NCI-H2227 (cell line): Measurements from ENCODE around the gene ZFYVE28.

Experiments
- DNase-seq: peaks from one replicate; lab custom pipeline; 2025; ENCODE audit not compliant: unreplicated experiment; lab: John Stamatoyannopoulos, UW

Gene ZFYVE28

GRCh38 chr4:2428496-2429213 is 10.2 kb upstream of the ZFYVE28 start:
- DNase-seq: no peak

DNA sequence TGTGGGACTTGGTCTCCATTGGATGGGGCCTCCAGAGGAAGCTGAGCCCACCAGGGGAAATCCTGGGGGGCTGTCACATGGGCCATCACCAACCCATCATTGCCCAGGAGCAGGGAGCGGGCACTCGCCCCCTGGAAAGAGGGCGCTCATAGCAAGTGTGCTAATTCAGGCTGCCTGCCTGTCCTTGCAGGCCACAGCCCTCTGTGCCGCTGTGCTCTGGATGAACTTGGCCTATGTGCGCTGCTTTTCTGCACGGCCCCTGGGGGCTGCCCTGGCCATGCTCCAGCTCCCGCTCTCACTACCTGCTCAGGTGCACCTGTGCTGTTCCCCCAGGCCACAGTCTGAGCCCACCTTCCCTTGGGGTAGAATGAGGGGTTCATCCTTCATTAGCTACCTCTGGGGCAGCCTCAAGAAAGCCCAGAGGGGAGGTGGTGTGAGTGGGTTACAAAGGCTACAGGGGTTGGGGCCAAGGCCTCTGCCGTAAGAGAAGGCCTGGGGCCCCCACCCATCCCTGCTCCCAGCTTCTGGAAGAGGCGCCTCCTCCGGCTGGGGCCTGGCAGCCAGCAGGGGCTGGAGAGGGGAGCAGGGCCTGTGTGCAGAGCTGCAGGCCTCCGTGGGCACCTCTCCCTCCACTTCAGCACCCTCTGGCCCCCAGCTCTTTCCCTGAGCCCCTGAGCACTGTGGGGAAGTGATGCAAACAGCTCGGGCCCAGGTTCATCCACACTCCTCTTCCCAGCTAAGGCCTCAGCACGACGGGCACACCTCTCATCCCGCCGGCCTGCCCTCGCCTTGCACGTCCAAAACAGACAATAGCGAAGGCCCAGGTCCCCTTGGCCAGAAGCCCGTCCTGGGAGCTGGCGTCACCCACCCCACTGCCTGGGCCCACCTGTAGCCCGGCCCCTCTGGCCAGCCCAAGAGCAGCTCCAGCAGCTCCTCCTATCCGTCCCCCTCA is 9.2 kb upstream of the ZFYVE28 start:
- no peak for DNase-seq

GRCh38 chr4:2426711-2427275 is 8.3 kb upstream of the ZFYVE28 start:
- no peak for DNase-seq

- no peak for DNase-seq
Measured at GRCh38 chr4:2426069-2426397, 7.6 kb upstream of the ZFYVE28 start.

DNA sequence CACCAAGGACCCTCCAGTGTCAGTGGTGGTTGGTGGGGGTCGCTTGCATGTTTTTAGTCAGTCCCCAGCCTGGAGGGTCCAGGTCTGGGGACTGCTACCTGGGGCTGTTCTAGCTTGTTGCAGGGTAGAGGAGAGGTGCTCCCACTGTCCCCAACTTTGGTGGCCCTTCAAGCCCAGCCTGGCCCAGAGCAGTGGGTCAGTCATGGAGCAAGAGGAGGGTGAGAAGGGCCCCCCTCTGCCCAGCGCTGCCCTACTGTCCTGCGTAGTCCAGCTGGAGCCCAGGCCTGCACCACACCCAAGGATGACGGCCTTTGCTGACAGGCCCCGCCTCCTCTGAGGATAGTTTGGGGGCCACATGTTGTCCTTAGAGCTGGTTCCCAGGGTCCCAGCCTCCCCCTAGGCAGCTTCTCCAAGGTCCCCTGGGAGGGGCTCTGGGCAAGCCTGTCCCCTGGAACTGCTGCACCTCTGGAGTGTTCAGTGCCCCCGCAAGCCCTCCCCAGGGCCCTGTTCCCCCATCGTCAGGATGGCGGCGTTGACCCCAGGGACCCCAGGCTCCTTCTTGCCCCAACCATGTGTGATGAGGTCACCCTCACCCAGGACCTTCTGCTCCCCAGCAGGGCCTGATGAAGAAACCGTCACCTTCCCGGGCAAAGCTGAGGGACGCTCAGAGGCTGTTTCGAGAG is 7.1 kb upstream of the ZFYVE28 start:
- DNase-seq: no peak

- no peak for DNase-seq
Measured at GRCh38 chr4:2424581-2424980, 6.1 kb upstream of the ZFYVE28 start.

DNA sequence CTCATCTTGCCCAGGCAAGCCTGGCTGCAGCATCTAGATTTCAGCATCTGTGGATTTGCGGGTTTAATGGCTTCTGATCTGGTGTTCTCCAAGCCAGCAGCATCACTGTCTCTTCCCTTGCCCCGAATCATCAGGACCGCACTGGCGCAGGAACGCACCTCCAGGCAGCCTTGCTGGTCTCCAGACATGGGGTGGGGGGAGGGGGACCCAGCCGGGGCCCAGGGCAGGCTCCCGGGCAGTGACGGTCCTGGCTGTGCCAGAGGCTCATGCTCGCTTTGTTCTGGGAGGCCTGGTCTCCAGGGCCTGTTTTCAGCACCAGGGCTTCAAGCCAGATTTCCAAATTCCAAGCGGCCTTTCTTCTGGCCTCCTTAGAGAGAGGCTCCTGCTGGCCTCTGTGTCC is 5.2 kb upstream of the ZFYVE28 start:
- no peak for DNase-seq

- DNase-seq: no peak
Measured at GRCh38 chr4:2423066-2423465, 4.6 kb upstream of the ZFYVE28 start.

DNA sequence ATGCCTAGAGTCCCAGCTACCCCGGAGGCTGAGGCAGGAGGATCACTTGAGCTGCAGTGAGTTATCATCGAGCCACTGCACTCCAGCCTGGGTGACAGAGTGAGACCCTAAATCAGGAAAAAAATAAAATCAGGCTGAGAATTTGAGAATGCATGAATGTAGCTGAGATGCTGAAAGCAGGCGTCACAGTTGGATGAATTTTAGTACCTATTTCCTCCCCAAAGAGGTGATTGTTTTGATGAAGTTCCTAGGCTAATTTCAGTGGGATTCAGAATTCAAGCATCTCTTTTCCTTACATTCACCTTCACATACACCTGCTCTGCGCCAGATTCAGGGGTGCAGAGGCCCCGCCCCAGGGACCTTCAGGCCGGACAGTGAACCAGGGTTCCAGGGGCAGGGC is 3.5 kb upstream of the ZFYVE28 start:
- no peak for DNase-seq

GRCh38 chr4:2419814-2420213 is 1.4 kb upstream of the ZFYVE28 start:
- no peak for DNase-seq

GRCh38 chr4:2418650-2419571 is 466 bp upstream of the ZFYVE28 start, which contains the start of gene CFAP99:
Gene CFAP99 (plus strand): TSS chr4:2418955.
- DNase-seq: peak; percentile 94

GRCh38 chr4:2417226-2417764 is 1.1 kb downstream of the ZFYVE28 start:
- no peak for DNase-seq

DNA sequence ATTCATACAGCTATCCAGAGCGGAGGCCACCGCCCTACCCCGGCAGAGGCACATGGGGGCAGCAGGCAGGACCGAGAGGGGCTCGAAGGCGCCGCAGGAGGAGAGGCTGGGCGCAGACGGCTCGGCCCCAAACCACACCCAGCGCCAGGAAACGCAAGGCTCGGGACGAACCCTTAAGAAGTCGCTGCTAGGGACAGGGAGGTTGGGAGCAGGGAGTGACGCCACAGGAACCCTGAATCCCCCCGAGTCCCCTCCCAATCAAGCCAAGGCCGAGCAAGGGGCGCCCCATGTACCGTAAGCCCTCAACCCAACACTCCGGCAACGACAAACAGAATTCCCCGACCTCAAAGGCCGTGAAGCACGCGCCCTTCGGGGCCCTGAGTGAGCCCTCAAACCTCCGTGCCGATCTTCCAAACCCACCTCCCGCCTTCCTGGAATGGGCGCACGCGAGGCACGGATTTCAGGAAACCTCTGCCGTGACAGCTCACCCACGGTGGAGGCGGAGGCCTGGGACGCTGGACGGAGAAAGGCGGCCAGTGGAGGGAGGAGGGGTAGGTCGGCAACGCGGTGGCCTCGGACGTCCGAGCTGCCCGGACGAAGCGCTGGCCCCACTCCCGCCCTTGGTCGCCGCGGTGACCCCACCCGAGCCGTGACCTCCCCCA is 1.8 kb downstream of the ZFYVE28 start:
- no peak for DNase-seq

DNA sequence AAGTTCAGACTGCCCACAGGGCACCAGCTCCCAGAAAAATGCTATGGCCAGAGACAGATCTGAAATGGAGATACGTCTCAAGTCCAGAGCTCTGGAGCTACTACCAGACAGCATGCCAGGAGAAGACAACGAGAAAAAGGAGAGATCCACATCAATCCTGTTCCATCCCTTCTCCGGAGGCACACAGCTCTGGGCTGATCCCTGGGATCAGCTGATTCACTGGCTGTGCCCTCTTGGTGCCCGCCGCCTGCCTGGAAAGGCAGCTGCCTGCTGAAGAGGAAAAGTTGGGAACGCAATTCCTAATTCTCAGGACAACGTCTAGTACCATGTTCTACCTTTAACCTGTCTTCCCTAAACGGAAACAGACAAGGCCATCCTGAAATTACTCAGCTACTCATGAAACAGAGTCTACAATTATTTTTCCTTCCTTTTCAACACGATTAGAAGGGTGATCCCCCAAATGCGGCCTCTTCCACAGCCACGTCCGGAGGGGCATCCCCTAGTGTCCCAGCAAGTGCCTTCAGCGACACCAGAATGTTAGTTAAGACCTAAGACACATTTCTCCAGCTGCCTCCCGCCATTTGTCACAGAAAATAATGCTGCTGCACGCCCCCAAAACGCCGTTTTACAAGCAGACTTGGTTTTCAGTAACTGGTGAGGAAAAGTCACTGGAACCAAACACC is 2.4 kb downstream of the ZFYVE28 start:
- DNase-seq: no peak

- DNase-seq: no peak
Measured at GRCh38 chr4:2415213-2415612, 3.2 kb downstream of the ZFYVE28 start.

GRCh38 chr4:2413821-2414610 is 4.4 kb downstream of the ZFYVE28 start:
- DNase-seq: no peak

DNA sequence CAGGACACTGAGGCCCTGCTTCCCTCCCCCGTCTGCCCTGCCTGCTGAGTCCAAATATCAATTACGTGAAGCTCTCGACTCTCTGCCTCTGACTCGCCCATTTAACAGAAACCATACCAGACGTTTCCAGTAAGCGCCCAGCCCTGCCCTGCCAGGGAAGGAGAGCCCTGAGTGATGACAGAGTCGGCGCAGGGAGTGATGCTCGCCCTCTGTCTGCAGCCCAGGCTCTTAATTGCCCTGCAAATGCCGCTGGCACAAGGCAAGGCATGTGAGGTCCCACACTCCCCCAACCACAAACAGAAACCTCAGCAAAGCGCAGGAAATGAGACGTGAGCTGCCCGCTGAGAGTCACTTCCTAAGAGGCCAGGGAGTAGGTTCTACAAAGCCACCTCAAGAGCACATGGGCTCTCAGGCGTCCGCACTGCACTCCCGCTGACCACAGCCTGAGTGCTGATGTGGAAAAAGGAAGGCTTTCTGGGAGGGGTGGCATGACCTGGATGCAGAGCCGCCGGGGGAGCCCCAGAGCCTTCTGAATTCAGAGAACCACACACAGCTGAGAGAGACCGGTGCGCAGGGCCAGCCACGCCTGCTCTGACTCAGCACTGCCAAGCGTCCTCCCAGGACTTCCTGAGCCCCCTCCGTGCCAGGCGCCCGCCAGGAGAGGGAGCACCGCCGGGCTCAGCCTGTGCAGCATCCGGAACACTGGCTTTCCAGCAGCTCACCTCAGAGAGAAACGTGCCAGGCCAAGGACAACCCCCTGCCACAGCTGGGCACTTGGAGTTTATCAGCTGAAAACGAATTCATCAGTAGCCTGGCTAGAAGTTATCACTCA is 5.3 kb downstream of the ZFYVE28 start:
- DNase-seq: peak; percentile 73
